Right lobe of liver (tissue), 4 donors: ENCODE measurements around the gene CRYBG1.

Experiments
- CTCF ChIP-seq, 4 donors: fragments of 200-600 bp in 3 of 4; fragments of 450-650 bp in 1 of 4; IDR thresholded peaks; one replicate each; pipeline versions ENCODE4 v1.5.1 to v1.8.0; 2016 to 2022; ENCODE audit warnings: antibody characterized with exemption in 4 of 4, mild to moderate bottlenecking in 2 of 4
- POLR2A ChIP-seq: fragments of 450-650 bp; IDR thresholded peaks from one replicate; pipeline ENCODE4 v1.6.1; 2017; ENCODE audit warnings: antibody characterized with exemption, mild to moderate bottlenecking
- donor health status: DM: no; HTN: no; CAD: no.
- donor health status: DM: no; HTN: no; CAD: no.
- donor health status: DM: no; HTN: yes; CAD: no.

- TF ChIP-seq CTCF (IDR thresholded peaks at IDR 0.05) (no peak), POLR2A (no peak)
Observed at GRCh38 chr6:106546691-106547414, 186.3 kb downstream of the CRYBG1 start.
